DMS153 (cell line): ENCODE data around the gene PAMR1.
A peak's percentile ranks its signal among the peaks of the same experiment; 100 is the strongest.
"Not testable (repeated sequence)": the region's sequence is repeated elsewhere in the genome, so short reads cannot be mapped to it uniquely, and the experiment has no call there.

Source experiments
- DNase-seq: peaks from one replicate; lab custom pipeline; 2025; lab: John Stamatoyannopoulos, UW

The PAMR1 gene, protein sequence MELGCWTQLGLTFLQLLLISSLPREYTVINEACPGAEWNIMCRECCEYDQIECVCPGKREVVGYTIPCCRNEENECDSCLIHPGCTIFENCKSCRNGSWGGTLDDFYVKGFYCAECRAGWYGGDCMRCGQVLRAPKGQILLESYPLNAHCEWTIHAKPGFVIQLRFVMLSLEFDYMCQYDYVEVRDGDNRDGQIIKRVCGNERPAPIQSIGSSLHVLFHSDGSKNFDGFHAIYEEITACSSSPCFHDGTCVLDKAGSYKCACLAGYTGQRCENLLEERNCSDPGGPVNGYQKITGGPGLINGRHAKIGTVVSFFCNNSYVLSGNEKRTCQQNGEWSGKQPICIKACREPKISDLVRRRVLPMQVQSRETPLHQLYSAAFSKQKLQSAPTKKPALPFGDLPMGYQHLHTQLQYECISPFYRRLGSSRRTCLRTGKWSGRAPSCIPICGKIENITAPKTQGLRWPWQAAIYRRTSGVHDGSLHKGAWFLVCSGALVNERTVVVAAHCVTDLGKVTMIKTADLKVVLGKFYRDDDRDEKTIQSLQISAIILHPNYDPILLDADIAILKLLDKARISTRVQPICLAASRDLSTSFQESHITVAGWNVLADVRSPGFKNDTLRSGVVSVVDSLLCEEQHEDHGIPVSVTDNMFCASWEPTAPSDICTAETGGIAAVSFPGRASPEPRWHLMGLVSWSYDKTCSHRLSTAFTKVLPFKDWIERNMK

DNA sequence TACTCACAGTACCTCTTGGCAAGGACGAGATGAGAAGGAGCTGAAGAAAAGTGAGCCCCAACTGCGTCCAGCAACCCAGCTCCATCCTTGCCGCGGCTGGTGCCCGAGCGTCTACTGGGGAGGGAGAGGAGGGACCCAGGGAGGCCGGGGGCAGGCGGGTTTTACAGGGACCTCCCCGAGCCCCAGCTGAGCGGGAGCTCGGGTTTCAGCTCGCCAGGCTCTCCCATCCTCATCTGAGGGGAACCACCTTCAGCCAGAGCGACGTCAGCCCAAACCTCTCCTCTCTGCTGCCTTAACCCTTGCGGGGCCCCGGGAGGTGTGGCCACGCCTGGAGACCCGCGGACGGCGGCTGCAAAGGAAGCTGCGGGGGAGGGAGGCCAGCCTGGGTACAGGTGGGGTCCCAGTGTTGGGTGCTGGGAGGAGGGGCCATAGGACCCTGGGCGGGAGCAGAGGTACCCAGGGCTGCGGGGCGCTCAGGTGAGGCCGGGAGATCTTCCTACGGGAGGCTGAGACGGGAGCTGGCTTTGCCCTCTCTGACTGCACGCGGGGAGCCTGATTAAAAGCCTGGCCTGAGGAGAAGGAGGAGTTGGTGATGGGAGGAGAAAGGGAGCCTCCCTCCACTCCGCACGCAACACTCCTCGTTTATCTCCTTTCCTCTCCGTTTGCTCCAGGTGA, at the start of gene PAMR1:
Gene PAMR1 (minus strand): TSS at position 116 of the 675 bp plus-strand sequence. CDS start 31 bp downstream, at position 85.
- peak; percentile 32 for DNase-seq

- no peak for DNase-seq
Measured at GRCh38 chr11:35571696-35572095, 46.3 kb upstream of the PAMR1 start.

DNA sequence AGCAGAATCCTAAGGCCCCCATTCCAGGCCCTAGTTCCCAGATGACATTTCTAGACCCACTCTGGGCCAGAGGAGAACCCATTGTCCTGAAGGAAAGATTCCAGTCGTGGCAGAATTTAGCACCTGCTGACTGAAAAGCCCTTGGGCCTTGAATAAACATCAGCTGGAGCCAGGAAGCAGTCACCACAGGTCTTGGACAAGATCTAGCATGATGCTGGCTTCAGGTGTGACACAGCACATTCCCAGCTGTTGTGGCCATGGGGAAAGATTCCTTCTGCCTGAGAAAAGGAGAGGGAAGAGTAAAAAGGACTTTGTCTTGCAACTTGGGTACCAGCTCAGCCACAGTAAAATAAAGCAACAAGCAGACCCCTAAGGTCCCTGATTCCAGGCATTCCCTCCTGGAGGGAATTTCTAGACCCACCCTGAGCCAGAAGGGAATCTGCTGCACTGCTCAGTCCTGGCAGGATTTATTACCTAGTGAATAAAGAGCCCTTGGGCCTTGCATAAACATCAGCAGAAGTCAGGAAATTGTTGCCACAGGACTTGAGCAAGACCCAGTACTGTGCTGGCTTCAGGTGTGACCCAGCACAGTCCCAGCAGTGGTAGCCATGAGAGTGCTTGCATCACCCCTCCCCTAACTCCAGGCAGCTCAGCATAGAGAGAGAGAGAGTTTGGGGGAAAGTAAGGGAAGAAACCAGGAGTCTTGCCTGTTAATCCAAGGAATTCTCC, 42.5 kb upstream of the PAMR1 start:
- peak; percentile 65 for DNase-seq

- DNase-seq = no peak
Measured at GRCh38 chr11:35566885-35567284, 41.5 kb upstream of the PAMR1 start.

GRCh38 chr11:35566181-35566580, 40.8 kb upstream of the PAMR1 start:
- no peak for DNase-seq

- no peak for DNase-seq
Measured at GRCh38 chr11:35564245-35564595, 38.8 kb upstream of the PAMR1 start.

GRCh38 chr11:35563484-35564244, 38.2 kb upstream of the PAMR1 start:
- DNase-seq = no peak

DNA sequence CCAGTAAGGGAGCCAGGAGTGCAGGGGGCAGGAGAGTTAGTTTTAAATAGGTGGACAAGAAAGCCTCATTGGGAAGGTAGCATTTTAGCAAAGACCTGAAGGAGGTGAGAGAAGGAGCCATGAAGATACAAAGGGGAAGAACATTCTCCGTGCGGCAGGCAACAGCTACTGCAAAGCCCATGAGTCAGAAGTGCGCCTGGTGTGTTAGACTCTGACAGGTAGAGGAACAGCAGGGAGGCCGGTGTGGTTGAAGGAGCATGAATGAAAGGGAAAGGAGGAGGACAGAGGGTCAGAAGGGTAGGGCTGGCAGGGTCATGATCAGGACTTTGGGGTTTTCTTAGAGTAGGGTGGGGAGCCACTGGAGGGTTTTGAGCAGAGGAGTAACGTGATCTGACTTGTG, 34.5 kb upstream of the PAMR1 start:
- no peak for DNase-seq

DNA sequence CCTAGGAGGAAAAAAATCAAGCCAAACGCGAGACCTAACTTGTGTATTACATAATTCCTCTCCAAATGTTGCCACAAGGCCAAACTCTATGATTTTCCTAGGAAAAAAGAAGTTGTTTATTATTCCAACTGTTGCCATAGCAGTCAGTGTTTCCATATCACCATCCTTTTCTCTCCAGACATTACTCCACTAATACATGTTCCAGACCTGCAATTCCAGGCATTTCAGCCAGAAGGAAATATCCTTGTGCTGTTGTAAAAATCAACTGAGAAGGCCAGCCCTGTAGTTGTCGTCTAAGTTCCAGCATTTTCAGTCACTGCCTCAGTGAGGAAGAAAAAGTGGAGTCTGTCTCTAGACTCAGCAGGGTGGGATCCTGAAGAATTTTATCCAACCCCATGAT, 33.1 kb upstream of the PAMR1 start:
- no peak for DNase-seq

GRCh38 chr11:35555488-35555887, 30.1 kb upstream of the PAMR1 start:
- no peak for DNase-seq

DNA sequence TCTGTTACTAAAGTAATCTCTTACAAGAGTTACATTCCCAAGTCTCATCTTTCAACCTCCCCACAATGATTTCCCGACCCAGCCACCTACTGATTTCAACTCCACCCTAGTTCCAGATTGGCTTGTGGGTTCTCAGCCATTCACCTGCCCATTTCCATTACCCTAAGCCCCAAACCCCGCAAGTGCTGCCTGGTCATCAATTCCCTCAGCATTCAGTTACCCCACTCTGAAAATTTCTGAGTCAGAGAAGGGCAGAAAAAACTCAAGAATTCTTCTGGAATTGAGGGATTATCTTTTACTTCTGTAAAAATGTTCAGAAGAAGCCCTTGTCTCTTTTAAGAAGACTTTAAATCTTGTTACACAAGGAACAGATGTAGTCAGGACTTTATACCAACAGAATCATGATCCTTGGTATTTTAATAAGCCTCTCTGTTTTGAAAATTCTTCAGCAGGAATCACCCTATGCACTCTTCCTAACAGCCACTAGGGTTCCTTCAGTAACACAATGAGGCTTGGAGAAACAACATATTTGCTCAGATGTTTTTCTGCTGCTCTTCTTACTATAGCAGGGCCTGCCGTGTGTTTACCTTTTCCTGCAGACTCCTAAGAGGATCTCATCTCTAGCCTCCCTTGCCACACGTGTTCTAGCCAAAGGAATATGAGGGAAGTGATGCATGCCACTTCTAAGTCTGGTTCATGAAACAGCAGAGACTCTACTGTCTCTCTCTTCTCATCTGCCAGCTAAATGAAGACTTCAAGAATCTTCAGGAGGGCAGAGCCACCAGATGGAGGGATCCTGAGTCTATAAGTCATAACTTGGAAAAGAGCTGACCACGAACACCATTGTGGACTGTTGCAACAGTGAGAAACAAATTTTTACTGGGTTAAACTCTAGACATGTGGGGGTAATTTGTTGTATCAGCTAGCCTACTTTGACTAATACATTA, 29.3 kb upstream of the PAMR1 start:
- no peak for DNase-seq

GRCh38 chr11:35553831-35554230, 28.4 kb upstream of the PAMR1 start:
- no peak for DNase-seq

DNA sequence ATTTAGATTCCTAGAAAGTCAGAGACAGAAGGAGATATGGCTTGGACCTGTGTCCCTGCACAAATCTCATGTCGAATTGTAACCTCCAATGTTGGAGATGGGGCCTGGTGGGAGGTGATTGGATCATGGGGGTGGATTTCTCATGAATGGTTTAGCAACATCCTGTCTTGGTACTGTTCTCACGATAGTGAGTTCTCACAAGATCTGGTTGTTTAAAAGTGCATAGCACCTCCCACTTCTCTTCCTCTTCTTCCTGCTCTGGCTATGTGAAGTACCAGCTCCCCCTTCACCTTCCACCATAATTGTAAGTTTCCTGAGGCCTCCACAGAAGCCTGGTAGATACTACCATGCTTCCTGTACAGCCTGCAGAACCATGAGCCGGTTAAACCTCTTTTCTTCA, 27.6 kb upstream of the PAMR1 start:
- no peak for DNase-seq

- DNase-seq = no peak
Measured at GRCh38 chr11:35552616-35553015, 27.2 kb upstream of the PAMR1 start.

- no peak for DNase-seq
Measured at GRCh38 chr11:35550374-35551036, 25.1 kb upstream of the PAMR1 start.

DNA sequence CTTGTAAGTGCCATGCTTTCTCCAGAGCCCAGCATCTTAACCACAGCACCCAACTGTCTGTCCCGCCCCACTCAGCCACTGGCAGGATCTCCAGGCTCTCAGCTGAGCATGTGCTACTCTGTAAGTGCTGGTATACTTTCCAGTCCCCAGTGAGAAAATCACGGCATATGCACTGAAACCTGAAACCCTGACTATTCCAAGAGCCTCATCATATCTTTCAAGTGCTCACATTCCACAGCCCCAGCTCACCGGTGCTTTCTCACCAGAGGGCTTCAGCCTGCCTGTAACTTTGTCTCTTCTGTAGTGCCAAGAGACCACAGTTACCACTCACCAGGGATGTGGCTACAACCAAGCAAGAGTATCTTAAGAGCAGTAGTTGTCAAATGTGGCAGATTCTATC, 24.4 kb upstream of the PAMR1 start:
- no peak for DNase-seq

- DNase-seq = no peak
Measured at GRCh38 chr11:35548925-35549561, 23.6 kb upstream of the PAMR1 start.

GRCh38 chr11:35547995-35548394, 22.6 kb upstream of the PAMR1 start:
- DNase-seq = not testable (repeated sequence)

DNA sequence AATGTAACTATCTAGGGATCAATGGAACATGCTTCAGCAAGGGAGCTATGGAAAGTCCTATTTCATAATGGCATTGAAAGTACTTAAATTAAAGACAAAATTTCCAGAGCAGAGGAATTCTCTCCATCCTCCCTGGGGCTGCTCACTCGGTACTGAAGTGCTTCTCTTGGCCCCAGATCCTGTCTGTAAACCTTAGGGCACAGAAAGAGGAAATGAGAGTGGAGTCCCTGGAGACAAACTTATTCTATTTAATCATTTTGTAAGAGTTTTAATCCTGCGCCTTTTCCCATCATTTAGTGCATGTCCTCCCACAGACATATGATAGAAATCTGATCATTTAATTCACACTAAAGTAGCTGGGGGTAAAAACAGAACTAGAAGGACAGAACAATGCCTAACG, 20.9 kb upstream of the PAMR1 start:
- no peak for DNase-seq
